Panc1 (cell line): ENCODE measurements around the gene DCC. TPM values are rescaled to one million over a fixed set of nuclear protein-coding genes. Genes with fewer than 3 reads are reported as not detected.
A peak's percentile ranks its signal among the peaks of the same experiment; 100 is the strongest.

Source experiments
- ATAC-seq: fragments of 200-7000 bp; cut with Tn5 transposase; 2 replicates; pipeline ENCODE4 v1.9.1; 2020; ENCODE audit warnings: mild to moderate bottlenecking, moderate library complexity
- BruUV-seq: library from RNA; stranded (reverse); fragments of 400-500 nt; replicated peaks from 2 replicates; lab custom pipeline; 2021; lab: Mats Ljungman, UMichigan
- CTCF ChIA-PET: fragments of 300-600 bp; sonication (Branson Sonifier 250); formaldehyde crosslinking; loops from one replicate; lab custom pipeline; 2022; ENCODE audit warnings: antibody characterized with exemption; lab: Charles Lee
- POLR2A ChIA-PET: fragments of 300-600 bp; sonication (Branson Sonifier 250); formaldehyde crosslinking; loops from one replicate; lab custom pipeline; 2022; ENCODE audit warnings: antibody characterized with exemption; lab: Charles Lee
- DNase-seq: peaks from one replicate; pipeline ENCODE4 v3.0.0-alpha.2; 2010; ENCODE audit warnings: low read depth, low spot score
- H3K27ac ChIP-seq: 2 replicates; pipeline ENCODE4 v1.5.1; 2011; ENCODE audit warnings: mild to moderate bottlenecking, low read length, inconsistent platforms
- H3K27me3 ChIP-seq: fragments of 200-500 bp; sonication (Bioruptor generic); 2 replicates; pipeline ENCODE4 v1.6.0; 2014; ENCODE audit warnings: low read length, inconsistent platforms; ENCODE audit not compliant: control insufficient read depth, insufficient read depth
- H3K36me3 ChIP-seq: fragments of 200-500 bp; sonication (Bioruptor generic); 2 replicates; pipeline ENCODE4 v1.5.1; 2014; ENCODE audit warnings: inconsistent platforms, mild to moderate bottlenecking, low read length, moderate library complexity; ENCODE audit not compliant: control insufficient read depth, insufficient read depth
- H3K4me1 ChIP-seq: 2 replicates; pipeline ENCODE4 v1.5.1; 2011; ENCODE audit warnings: inconsistent platforms, mild to moderate bottlenecking, low read length, moderate library complexity; ENCODE audit not compliant: control insufficient read depth, insufficient read depth
- H3K4me3 ChIP-seq, 2 experiments: 2 replicates each; pipeline ENCODE4 v1.5.1; 2011 to 2012; ENCODE audit warnings: low read depth in 2 of 2, low read length in 2 of 2, mild to moderate bottlenecking in 2 of 2, inconsistent platforms in 1 of 2, moderate library complexity in 1 of 2
- H3K9me3 ChIP-seq: fragments of 200-500 bp; sonication (Bioruptor generic); 2 replicates; pipeline ENCODE4 v1.5.1; 2014; ENCODE audit warnings: low read depth, mild to moderate bottlenecking, inconsistent platforms, low read length, moderate library complexity; ENCODE audit not compliant: control insufficient read depth, insufficient read depth
- POLR2AphosphoS5 ChIP-seq: IDR thresholded peaks from 2 replicates; pipeline ENCODE4 v1.6.1; 2012; ENCODE audit warnings: mild to moderate bottlenecking, low read depth, low read length, moderate library complexity
- SIN3A ChIP-seq: IDR thresholded peaks from 2 replicates; pipeline ENCODE4 v1.6.1; 2012; ENCODE audit warnings: low read depth, mild to moderate bottlenecking, low read length, moderate library complexity, borderline replicate concordance; ENCODE audit not compliant: insufficient read depth
- TCF7L2 ChIP-seq: IDR thresholded peaks from 2 replicates; pipeline ENCODE4 v1.6.1; 2011; ENCODE audit warnings: mild to moderate bottlenecking, low read depth, low read length, inconsistent platforms
- in situ Hi-C: cut with HindIII; loops from 2 replicates; pipeline ENCODE4 v1.10.0; 2016; ENCODE audit warnings: low sequenced_read_pairs, low pct_unique_long_range_greater_than_20kb
- intact Hi-C: fragments of 100-400 bp; cut with micrococcal nuclease; formaldehyde crosslinking; loops from one replicate; pipeline ENCODE4 v1.10.0; 2022; ENCODE audit not compliant: unreplicated experiment
- total RNA-seq: library from RNA; stranded (reverse); gene quantifications from one replicate; pipeline ENCODE4 v1.2.1, GENCODE V29; 2021; ENCODE audit not compliant: unreplicated experiment
- TF ChIP-seq, protein P1 (sequence below): fragments of 450-650 bp; IDR thresholded peaks from 2 replicates; pipeline ENCODE4 v1.5.1; 2017; ENCODE audit warnings: mild to moderate bottlenecking
- TF ChIP-seq, protein P2 (sequence below), 2 experiments: IDR thresholded peaks; 2 replicates each; pipeline ENCODE4 v1.6.1; 2011 to 2012; ENCODE audit warnings: low read depth in 2 of 2, control low read depth in 1 of 2, low read length in 1 of 2, mild to moderate bottlenecking in 1 of 2, moderate library complexity in 1 of 2; ENCODE audit not compliant: insufficient read depth in 1 of 2

The DCC gene
- total RNA-seq, 1 experiment from 2014 or later: not detected

DNA sequence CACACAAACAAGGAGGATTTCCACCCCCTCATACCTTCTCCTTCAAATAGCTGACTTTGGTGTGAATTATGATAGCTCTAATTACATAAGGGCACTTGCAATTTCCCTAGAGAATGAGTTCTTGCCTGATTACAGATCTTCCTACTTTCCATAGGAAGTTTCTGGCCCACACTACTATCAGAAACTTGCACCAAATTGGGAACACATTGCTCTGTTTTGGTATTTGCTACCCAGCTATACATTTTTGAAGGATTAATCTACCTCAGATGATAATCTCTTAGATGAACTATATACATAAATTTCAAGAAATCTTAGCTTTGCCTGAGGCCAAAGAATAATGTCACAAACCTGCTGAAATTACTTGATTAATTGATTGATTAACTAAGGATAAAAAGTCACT, 4.9 kb downstream of the DCC start:
- ATAC-seq (no peak), DNase-seq (no peak)
- H3K9me3 ChIP-seq: no peaks in the 10 kb centered on the region
- no peaks in the 10 kb centered on the region for H3K36me3 ChIP-seq
- no TSS peak for BruUV-seq
- TF ChIP-seq TCF7L2 (no peak), SIN3A (no peak), POLR2AphosphoS5 (no peak)
- in situ Hi-C loops: no loop called here
- H3K27me3 ChIP-seq: no peaks in the 10 kb centered on the region
- ChIA-PET POLR2A (no interaction called here), CTCF (no interaction called here)
- H3K4me1 ChIP-seq: no peaks in the 10 kb centered on the region
- no peak overlapping the region for H3K27ac ChIP-seq
- intact Hi-C loops: no loop called here
- H3K4me3 ChIP-seq: no peak overlapping the region

DNA sequence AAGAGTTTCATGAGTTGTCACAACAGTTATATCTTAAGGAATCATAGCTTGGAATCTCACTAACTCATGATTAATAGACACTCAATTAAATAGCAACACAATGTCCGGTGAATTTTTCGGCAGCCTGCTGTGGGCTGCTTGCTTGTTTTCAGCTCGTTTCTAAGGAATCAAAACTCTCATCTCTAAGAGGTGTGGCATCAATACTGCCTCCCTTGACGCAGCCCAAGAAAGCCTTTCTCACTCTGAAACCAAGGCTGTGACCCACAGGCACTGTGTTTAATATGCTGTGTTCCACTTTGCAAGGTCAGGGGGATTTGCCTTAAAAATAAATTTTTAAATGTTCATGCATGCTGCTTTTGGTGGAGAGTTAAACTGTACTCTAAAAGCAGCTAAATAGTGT, 5.4 kb downstream of the DCC start:
- Histone ChIP-seq H3K36me3 (no peaks in the 10 kb centered on the region), H3K4me3 (no peak overlapping the region), H3K9me3 (no peaks in the 10 kb centered on the region), H3K4me1 (no peaks in the 10 kb centered on the region), H3K27ac (no peak overlapping the region), H3K27me3 (no peaks in the 10 kb centered on the region)
- POLR2A ChIA-PET: no interaction called here
- TF ChIP-seq TCF7L2: no peak
- TF ChIP-seq, protein P1, sequence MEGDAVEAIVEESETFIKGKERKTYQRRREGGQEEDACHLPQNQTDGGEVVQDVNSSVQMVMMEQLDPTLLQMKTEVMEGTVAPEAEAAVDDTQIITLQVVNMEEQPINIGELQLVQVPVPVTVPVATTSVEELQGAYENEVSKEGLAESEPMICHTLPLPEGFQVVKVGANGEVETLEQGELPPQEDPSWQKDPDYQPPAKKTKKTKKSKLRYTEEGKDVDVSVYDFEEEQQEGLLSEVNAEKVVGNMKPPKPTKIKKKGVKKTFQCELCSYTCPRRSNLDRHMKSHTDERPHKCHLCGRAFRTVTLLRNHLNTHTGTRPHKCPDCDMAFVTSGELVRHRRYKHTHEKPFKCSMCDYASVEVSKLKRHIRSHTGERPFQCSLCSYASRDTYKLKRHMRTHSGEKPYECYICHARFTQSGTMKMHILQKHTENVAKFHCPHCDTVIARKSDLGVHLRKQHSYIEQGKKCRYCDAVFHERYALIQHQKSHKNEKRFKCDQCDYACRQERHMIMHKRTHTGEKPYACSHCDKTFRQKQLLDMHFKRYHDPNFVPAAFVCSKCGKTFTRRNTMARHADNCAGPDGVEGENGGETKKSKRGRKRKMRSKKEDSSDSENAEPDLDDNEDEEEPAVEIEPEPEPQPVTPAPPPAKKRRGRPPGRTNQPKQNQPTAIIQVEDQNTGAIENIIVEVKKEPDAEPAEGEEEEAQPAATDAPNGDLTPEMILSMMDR: no peak
- TF ChIP-seq, protein P2, sequence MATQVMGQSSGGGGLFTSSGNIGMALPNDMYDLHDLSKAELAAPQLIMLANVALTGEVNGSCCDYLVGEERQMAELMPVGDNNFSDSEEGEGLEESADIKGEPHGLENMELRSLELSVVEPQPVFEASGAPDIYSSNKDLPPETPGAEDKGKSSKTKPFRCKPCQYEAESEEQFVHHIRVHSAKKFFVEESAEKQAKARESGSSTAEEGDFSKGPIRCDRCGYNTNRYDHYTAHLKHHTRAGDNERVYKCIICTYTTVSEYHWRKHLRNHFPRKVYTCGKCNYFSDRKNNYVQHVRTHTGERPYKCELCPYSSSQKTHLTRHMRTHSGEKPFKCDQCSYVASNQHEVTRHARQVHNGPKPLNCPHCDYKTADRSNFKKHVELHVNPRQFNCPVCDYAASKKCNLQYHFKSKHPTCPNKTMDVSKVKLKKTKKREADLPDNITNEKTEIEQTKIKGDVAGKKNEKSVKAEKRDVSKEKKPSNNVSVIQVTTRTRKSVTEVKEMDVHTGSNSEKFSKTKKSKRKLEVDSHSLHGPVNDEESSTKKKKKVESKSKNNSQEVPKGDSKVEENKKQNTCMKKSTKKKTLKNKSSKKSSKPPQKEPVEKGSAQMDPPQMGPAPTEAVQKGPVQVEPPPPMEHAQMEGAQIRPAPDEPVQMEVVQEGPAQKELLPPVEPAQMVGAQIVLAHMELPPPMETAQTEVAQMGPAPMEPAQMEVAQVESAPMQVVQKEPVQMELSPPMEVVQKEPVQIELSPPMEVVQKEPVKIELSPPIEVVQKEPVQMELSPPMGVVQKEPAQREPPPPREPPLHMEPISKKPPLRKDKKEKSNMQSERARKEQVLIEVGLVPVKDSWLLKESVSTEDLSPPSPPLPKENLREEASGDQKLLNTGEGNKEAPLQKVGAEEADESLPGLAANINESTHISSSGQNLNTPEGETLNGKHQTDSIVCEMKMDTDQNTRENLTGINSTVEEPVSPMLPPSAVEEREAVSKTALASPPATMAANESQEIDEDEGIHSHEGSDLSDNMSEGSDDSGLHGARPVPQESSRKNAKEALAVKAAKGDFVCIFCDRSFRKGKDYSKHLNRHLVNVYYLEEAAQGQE (IDR thresholded peaks at IDR 0.05; ENCODE audit: insufficient read depth in 1 of 2, low read depth in 2 of 2, low read length in 1 of 2): no peak
- TF ChIP-seq POLR2AphosphoS5: no peak
- TF ChIP-seq SIN3A: no peak
- ATAC-seq (no peak), DNase-seq (no peak)
- in situ Hi-C loops: no loop called here
- CTCF ChIA-PET: no interaction called here
- intact Hi-C loops: no loop called here
- no TSS peak for BruUV-seq

DNA sequence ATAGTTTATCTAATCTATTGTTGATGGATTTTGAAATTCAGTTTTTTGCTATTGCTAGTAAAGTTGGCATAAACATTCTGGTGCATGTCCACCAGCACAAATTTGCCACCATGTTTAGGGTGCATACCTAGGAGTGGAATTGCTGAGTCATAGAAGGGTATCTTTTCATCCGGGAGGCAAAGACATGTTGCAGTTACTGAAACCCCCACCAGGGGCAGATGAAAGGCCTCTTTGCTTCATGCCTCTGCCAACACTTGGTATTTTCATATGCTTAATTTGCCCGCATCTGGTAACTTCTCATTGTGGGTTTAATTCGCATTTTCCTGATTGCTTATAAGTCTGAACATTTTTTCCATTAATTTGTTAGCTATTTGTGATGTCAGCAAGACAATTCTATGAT, 8.2 kb downstream of the DCC start:
- ChIA-PET CTCF (no interaction called here), POLR2A (no interaction called here)
- in situ Hi-C loops: no loop called here

More for the DNA sequence above, 8.2 kb downstream of the DCC start:
- no peaks in the 10 kb centered on the region for H3K9me3 ChIP-seq
- DNase-seq (no peak), ATAC-seq (no peak)
- no peak overlapping the region for H3K4me3 ChIP-seq
- intact Hi-C loops: no loop called here
- no peak overlapping the region for H3K27ac ChIP-seq
- TF ChIP-seq SIN3A (no peak), POLR2AphosphoS5 (no peak)
- TF ChIP-seq, protein P1: peak; percentile 18; the same call in 1 of the 2 replicates
- BruUV-seq: no TSS peak
- H3K36me3 ChIP-seq: no peaks in the 10 kb centered on the region
- H3K4me1 ChIP-seq: no peaks in the 10 kb centered on the region
- no peaks in the 10 kb centered on the region for H3K27me3 ChIP-seq
